MM.1S (cell line): ENCODE measurements around the gene AXL.
A peak's percentile ranks its signal among the peaks of the same experiment; 100 is the strongest.

Source experiments
- DNase-seq: peaks from one replicate; pipeline ENCODE4 v3.0.0-alpha.2; 2015
- H2AFZ ChIP-seq: fragments of 300-600 bp; sonication (generic); 2 replicates; pipeline ENCODE4 v1.6.0; 2016; ENCODE audit warnings: antibody characterized with exemption, low read length
- H3F3A ChIP-seq: fragments of 300-600 bp; sonication (generic); 2 replicates; pipeline ENCODE4 v1.6.1; 2016; ENCODE audit warnings: mild to moderate bottlenecking, antibody characterized with exemption, low read length, moderate library complexity, mixed read lengths; ENCODE audit not compliant: insufficient read depth
- H3K27ac ChIP-seq: fragments of 300-600 bp; sonication (generic); 2 replicates; pipeline ENCODE4 v1.5.1; 2016; ENCODE audit warnings: mild to moderate bottlenecking, low read length
- H3K27me3 ChIP-seq: fragments of 300-600 bp; sonication (generic); replicated peaks from 2 replicates; pipeline ENCODE4 v1.6.0; 2016; ENCODE audit warnings: low read length; ENCODE audit not compliant: insufficient read depth
- H3K36me3 ChIP-seq: fragments of 300-600 bp; sonication (generic); replicated peaks from 2 replicates; pipeline ENCODE4 v1.6.1; 2016; ENCODE audit warnings: mild to moderate bottlenecking, low read length, mixed read lengths; ENCODE audit not compliant: insufficient read depth
- H3K4me1 ChIP-seq: fragments of 300-600 bp; sonication (generic); 2 replicates; pipeline ENCODE4 v1.6.1; 2016; ENCODE audit warnings: low read length, mixed read lengths
- H3K4me2 ChIP-seq: fragments of 300-600 bp; sonication (generic); 2 replicates; pipeline ENCODE4 v1.6.0; 2016; ENCODE audit warnings: low read depth, low read length
- H3K4me3 ChIP-seq: fragments of 300-600 bp; sonication (generic); 2 replicates; pipeline ENCODE4 v1.5.1; 2016; ENCODE audit warnings: low read length, mixed read lengths
- H3K79me2 ChIP-seq: fragments of 300-600 bp; sonication (generic); 2 replicates; pipeline ENCODE4 v1.6.1; 2016; ENCODE audit warnings: mixed run types, low read length, mixed read lengths
- H3K9ac ChIP-seq: fragments of 300-600 bp; sonication (generic); 2 replicates; pipeline ENCODE4 v1.6.1; 2016; ENCODE audit warnings: low read length, mixed read lengths
- H3K9me2 ChIP-seq: fragments of 300-600 bp; sonication (generic); replicated peaks from 2 replicates; pipeline ENCODE4 v1.6.1; 2016; ENCODE audit warnings: mild to moderate bottlenecking, low read length, mixed read lengths; ENCODE audit not compliant: insufficient read depth
- H3K9me3 ChIP-seq: fragments of 300-600 bp; sonication (generic); replicated peaks from 2 replicates; pipeline ENCODE4 v1.6.1; 2016; ENCODE audit warnings: mild to moderate bottlenecking, low read length, mixed read lengths; ENCODE audit not compliant: insufficient read depth
- H4K20me1 ChIP-seq: fragments of 300-600 bp; sonication (generic); 2 replicates; pipeline ENCODE4 v1.6.1; 2016; ENCODE audit warnings: mild to moderate bottlenecking, low read length, moderate library complexity, mixed read lengths; ENCODE audit not compliant: insufficient read depth
- EZH2 ChIP-seq: fragments of 300-600 bp; sonication (generic); optimal IDR thresholded peaks from 2 replicates; pipeline ENCODE3; 2017; ENCODE audit warnings: low read depth, mild to moderate bottlenecking, antibody characterized with exemption, low read length, mixed read lengths
- EZH2phosphoT487 ChIP-seq: fragments of 300-600 bp; sonication (generic); IDR thresholded peaks from 2 replicates; pipeline ENCODE4 v1.6.1; 2018; ENCODE audit warnings: antibody characterized with exemption, low read length
- TF ChIP-seq, protein P1 (sequence below): fragments of 300-600 bp; sonication (generic); IDR thresholded peaks from 2 replicates; pipeline ENCODE4 v1.5.1; 2016; ENCODE audit warnings: antibody characterized with exemption, low read length, mixed read lengths

Gene AXL

DNA sequence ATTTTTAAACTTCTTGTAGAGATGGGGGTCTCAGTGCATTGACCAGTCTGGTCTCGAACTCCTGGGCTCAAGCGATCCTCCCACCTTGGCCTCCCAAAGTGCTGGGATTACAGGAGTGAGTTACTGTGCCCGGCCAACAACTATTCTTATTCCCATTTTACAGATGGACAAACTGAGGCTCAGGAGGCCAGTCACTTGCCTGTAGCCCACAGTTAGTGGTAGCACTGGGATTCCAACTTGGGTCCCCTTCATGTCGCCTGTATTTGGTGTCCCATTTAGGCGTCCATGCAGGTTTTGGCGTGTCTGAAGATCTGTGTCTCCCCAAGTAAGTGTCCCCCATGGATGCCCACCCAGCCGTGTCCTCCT, 791 bp upstream of the AXL start:
- TF ChIP-seq, protein P1, sequence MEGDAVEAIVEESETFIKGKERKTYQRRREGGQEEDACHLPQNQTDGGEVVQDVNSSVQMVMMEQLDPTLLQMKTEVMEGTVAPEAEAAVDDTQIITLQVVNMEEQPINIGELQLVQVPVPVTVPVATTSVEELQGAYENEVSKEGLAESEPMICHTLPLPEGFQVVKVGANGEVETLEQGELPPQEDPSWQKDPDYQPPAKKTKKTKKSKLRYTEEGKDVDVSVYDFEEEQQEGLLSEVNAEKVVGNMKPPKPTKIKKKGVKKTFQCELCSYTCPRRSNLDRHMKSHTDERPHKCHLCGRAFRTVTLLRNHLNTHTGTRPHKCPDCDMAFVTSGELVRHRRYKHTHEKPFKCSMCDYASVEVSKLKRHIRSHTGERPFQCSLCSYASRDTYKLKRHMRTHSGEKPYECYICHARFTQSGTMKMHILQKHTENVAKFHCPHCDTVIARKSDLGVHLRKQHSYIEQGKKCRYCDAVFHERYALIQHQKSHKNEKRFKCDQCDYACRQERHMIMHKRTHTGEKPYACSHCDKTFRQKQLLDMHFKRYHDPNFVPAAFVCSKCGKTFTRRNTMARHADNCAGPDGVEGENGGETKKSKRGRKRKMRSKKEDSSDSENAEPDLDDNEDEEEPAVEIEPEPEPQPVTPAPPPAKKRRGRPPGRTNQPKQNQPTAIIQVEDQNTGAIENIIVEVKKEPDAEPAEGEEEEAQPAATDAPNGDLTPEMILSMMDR, result no peak
- TF ChIP-seq EZH2 (no peak), EZH2phosphoT487 (no peak)
- Histone ChIP-seq H3K79me2 (no peaks in the 10 kb centered on the region), H3K9me3 (no peaks in the 10 kb centered on the region), H3K27ac (no peak overlapping the region), H3K4me1 (0 out of 2 replicates have a peak, but pooled peaks cover 6% of the 10 kb centered on the region), H3F3A (no peaks in the 10 kb centered on the region), H3K27me3 (peaks cover 82% of the 10 kb centered on the region), H2AFZ (no peak overlapping the region), H3K4me3 (no peak overlapping the region), H3K9me2 (no peaks in the 10 kb centered on the region), H3K9ac (no peak overlapping the region), H3K4me2 (no peak overlapping the region), H4K20me1 (no peaks in the 10 kb centered on the region), H3K36me3 (no peaks in the 10 kb centered on the region)
- DNase-seq, result no peak

DNA sequence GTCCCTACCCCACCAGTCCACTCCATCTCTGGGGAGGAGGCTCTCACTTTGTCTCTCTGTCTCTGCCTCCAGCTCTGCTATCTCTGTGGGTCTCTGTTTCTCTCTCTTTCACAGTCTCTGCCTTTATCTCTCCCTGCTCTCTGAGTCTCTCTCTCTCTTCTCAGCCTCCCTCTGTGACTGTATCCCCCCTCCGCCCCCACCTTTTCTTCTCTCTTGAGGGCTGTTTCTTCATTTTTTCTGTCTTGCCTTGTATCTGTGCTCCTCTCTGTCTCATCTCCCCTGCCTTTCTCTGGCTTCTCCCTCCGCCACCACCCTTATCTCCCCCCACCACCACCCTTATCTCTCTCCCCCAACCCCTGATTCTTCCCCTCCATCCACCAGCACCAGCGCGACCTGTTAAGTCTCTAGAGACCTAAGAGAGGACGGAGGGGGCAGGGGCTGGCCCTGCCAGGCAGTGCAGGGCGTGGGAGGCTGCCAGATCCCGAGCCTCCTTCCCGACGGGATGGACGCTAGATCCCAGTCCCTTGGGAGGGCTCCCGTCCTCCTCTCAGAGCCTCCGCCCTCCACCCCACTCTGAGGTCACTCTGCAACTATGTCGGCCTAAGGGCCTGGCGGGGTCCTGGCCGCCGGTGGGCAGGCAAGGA, 1.0 kb downstream of the AXL start:
- no peak for DNase-seq
- H3K9ac ChIP-seq, result no peak overlapping the region
- no peak overlapping the region for H2AFZ ChIP-seq
- H3K9me2 ChIP-seq, result no peaks in the 10 kb centered on the region
- no peak overlapping the region for H3K27ac ChIP-seq
- 0 out of 2 replicates have a peak, but pooled peaks cover 6% of the 10 kb centered on the region for H3K4me1 ChIP-seq
- no peaks in the 10 kb centered on the region for H3F3A ChIP-seq
- TF ChIP-seq EZH2 (no peak), EZH2phosphoT487 (no peak)
- TF ChIP-seq, protein P1, result no peak
- H3K4me2 ChIP-seq, result peak overlapping the region; percentile 42; the same call in 1 of the 2 replicates
- no peaks in the 10 kb centered on the region for H3K36me3 ChIP-seq
- no peaks in the 10 kb centered on the region for H4K20me1 ChIP-seq
- no peak overlapping the region for H3K4me3 ChIP-seq
- no peaks in the 10 kb centered on the region for H3K79me2 ChIP-seq
- H3K27me3 ChIP-seq, result peaks cover 85% of the 10 kb centered on the region
- H3K9me3 ChIP-seq, result no peaks in the 10 kb centered on the region

DNA sequence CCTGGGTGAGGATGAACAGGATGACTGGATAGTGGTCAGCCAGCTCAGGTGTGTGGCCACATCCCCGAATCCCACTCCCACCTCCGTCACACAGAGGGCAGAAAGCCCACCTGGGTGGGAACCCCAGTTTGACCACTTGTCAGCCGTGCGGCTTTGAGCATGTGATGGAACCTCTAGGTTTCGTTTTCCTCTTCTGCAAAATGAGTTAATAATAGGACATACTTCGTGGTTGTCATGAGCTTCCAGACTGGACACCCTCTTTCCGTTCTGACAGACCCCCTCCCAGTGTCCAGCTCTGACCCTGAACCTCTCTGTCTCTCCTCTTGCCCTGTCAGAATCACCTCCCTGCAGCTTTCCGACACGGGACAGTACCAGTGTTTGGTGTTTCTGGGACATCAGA, 1.8 kb downstream of the AXL start:
- Histone ChIP-seq H3K9me2 (no peaks in the 10 kb centered on the region), H3K4me1 (0 out of 2 replicates have a peak, but pooled peaks cover 6% of the 10 kb centered on the region), H3K27ac (no peak overlapping the region), H3K9me3 (no peaks in the 10 kb centered on the region), H3K36me3 (no peaks in the 10 kb centered on the region), H4K20me1 (no peaks in the 10 kb centered on the region), H3F3A (no peaks in the 10 kb centered on the region), H2AFZ (no peak overlapping the region), H3K4me2 (peak overlapping the region; percentile 42; the same call in 1 of the 2 replicates), H3K9ac (no peak overlapping the region), H3K4me3 (peak overlapping the region; percentile 27; the same call in 1 of the 2 replicates), H3K79me2 (no peaks in the 10 kb centered on the region), H3K27me3 (peaks cover 91% of the 10 kb centered on the region)
- no peak for DNase-seq
- TF ChIP-seq, protein P1, result no peak
- no peak for TF ChIP-seq EZH2
- no peak for TF ChIP-seq EZH2phosphoT487
